Adrenal gland (tissue), 19 donors: ENCODE data around the gene GPR65. TPM values are rescaled to one million over a fixed set of nuclear protein-coding genes. Genes with fewer than 3 reads are reported as not detected.

Experiments used
- DNase-seq, 7 donors: peaks; one replicate each; pipeline ENCODE4 v3.0.0-alpha.2; 2019 to 2020
- H3K27ac ChIP-seq, 5 donors: fragments of 200-600 bp; sonication (generic) in 4 of 5; 1 replicate in 3 of 5; 2 replicates in 2 of 5; pipeline versions ENCODE4 v1.5.1 to v1.8.0; 2016 to 2020; ENCODE audit warnings: mild to moderate bottlenecking in 1 of 5
- H3K27me3 ChIP-seq: fragments of 200-600 bp; 2 replicates; pipeline ENCODE4 v1.8.0; 2021
- H3K36me3 ChIP-seq, 2 donors: fragments of 200-600 bp; replicated peaks in 1 of 2; 1 replicate in 1 of 2; 2 replicates in 1 of 2; pipeline versions ENCODE4 v1.5.1 to v1.8.0; 2018 to 2022
- H3K4me1 ChIP-seq, 2 donors: fragments of 200-600 bp; replicated peaks in 1 of 2; 1 replicate in 1 of 2; 2 replicates in 1 of 2; pipeline versions ENCODE4 v1.5.1 to v1.8.0; 2018 to 2021
- H3K4me3 ChIP-seq, 4 donors: fragments of 200-600 bp; sonication (generic) in 3 of 4; one replicate each; pipeline ENCODE4 v1.5.1; 2016 to 2018
- H3K9me3 ChIP-seq, 3 donors: fragments of 200-600 bp; sonication (generic) in 1 of 3; replicated peaks in 1 of 3; 1 replicate in 2 of 3; 2 replicates in 1 of 3; pipeline versions ENCODE4 v1.5.1 to v1.8.0; 2016 to 2021
- POLR2A ChIP-seq, 2 donors: fragments of 450-650 bp; IDR thresholded peaks; one replicate each; pipeline ENCODE4 v1.6.1; 2017; ENCODE audit warnings: antibody characterized with exemption in 2 of 2, mild to moderate bottlenecking in 2 of 2, moderate library complexity in 1 of 2
- WGBS, 4 donors: extraction: QIAGEN DNeasy Blood & Tissue Kit in 2 of 4; methylation state at CpG; one replicate each; pipeline versions ENCODE4 v1.1.5 to v1.1.7; 2013 to 2017; 5-methylcytosine and 5-hydroxymethylcytosine counted together
- intact Hi-C, 2 donors: fragments of 100-400 bp; cut with DNase I; formaldehyde crosslinking; loops; one replicate each; pipeline versions ENCODE4 v1.14.1 to v1.15.0; 2022 to 2023
- long read RNA-seq, 10 donors: library from polyadenylated mRNA in 3 of 10; unstranded in 2 of 10; stranded (forward) in 1 of 10; transcript quantifications; one replicate each; pipeline ENCODE4 v2.0.0 and lab custom pipeline, GENCODE V29; 2021 to 2026
- polyA plus RNA-seq, 3 donors: library from polyadenylated mRNA; stranded (reverse); fragments of 200-250 nt in 2 of 3; fragments of 350-450 nt in 1 of 3; fragmentation: Illumina TruSeq in 1 of 3; extraction: RNeasy Lipid Tissue Mini Kit (QIAGEN cat#74804) in 1 of 3; gene quantifications; one replicate each; pipeline ENCODE4 v1.2.3, GENCODE V29; 2013 to 2014
- total RNA-seq, 9 donors: library from RNA; depleted of rRNA in 4 of 9; stranded (reverse); fragments of >200 nt in 4 of 9; fragments of 120-200 nt in 1 of 9; fragmentation: NEBNext Ultra II Directional in 1 of 9; extraction: Animal tissue kit (Norgen Biotek cat#: 25700) in 1 of 9; gene quantifications; one replicate each; pipeline versions ENCODE4 v1.1.0 to v1.2.4, GENCODE V29; 2013 to 2023
- TF ChIP-seq, protein P1 (sequence below), 6 experiments: fragments of 450-650 bp in 4 of 6; fragments of 200-600 bp in 2 of 6; sonication (generic) in 1 of 6; IDR thresholded peaks; 1 replicate in 5 of 6; 2 replicates in 1 of 6; pipeline versions ENCODE4 v1.5.1 to v1.8.0; 2016 to 2021; ENCODE audit warnings: antibody characterized with exemption in 6 of 6, mild to moderate bottlenecking in 2 of 6, moderate library complexity in 1 of 6
- donor health status: healthy with polysubstance abuse.
- donor health status: Bipolar disorder and iron deficiency.
- donor health status: DM: yes; HTN: yes; CAD: no.
- donor health status: DM: no; HTN: no; CAD: no.
- donor health status: DM: no; HTN: no; CAD: no.
- donor health status: DM: yes; HTN: yes; CAD: no.

The GPR65 gene, protein sequence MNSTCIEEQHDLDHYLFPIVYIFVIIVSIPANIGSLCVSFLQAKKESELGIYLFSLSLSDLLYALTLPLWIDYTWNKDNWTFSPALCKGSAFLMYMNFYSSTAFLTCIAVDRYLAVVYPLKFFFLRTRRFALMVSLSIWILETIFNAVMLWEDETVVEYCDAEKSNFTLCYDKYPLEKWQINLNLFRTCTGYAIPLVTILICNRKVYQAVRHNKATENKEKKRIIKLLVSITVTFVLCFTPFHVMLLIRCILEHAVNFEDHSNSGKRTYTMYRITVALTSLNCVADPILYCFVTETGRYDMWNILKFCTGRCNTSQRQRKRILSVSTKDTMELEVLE
- total RNA-seq (1 to 10 TPM in 7 of 9 donors, under 1 TPM in 2; 0.18 to 6.1 (median 2.3) TPM), polyA plus RNA-seq (1 to 10 TPM; 1.3 to 1.9 (median 1.4) TPM)
- long read RNA-seq, donor 1 = 0 reads
- long read RNA-seq, donor 2 = 0 reads
- long read RNA-seq, donor 3, full-length matches to known transcripts = 1 of 1 reads
- long read RNA-seq, donor 3, partial matches to known transcripts = 0 of 1 reads
- long read RNA-seq, donor 3, other reads (novel, unspliced or antisense) = 0 of 1 reads
- long read RNA-seq, donor 4, full-length matches to known transcripts = 7 of 8 reads
- long read RNA-seq, donor 4, partial matches to known transcripts = 0 of 8 reads
- long read RNA-seq, donor 4, other reads (novel, unspliced or antisense) = 1 of 8 reads
- long read RNA-seq, donor 5, full-length matches to known transcripts = 5 of 6 reads
- long read RNA-seq, donor 5, partial matches to known transcripts = 0 of 6 reads
- long read RNA-seq, donor 5, other reads (novel, unspliced or antisense) = 1 of 6 reads
- long read RNA-seq, donor 6, full-length matches to known transcripts = 4 of 4 reads
- long read RNA-seq, donor 6, partial matches to known transcripts = 0 of 4 reads
- long read RNA-seq, donor 6, other reads (novel, unspliced or antisense) = 0 of 4 reads
- long read RNA-seq, donor 7 = 0 reads
- long read RNA-seq, donor 8 = 0 reads
- long read RNA-seq, donor 9 = 0 reads
- long read RNA-seq, donor 10 = 0 reads

DNA sequence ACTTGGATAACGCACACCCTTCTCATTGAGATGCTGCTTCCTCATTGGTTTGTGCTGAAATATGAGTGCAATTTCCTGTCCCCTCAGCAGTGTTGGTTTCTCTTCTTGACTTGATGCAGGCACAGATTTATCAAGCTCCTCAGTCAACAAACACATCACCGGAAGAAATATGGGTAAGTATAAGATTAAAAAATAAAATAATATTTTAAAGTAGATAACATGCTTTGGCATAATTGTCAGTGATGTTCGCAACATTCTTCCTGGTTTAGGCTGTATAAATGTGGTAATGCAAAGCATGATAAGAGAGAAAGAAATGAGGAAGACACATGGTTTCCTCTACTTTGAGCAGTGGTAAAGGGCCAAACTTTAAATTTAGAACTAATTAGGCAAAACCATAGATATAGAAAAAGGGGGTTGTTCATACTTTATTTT is at the start of gene GPR65:
GPR65 (plus strand) TSS at position 86 of the 432 bp plus-strand sequence. CDS start 5,713 bp downstream, outside the sequence.
- Histone ChIP-seq H3K4me3 (peak within 1 kb of the TSS in 1 of 4 donors; percentile 44), H3K9me3 (no peaks in the 10 kb centered on the region), H3K27ac (peak within 1 kb of the TSS in 2 of 5 donors; percentile 26 to 83), H3K36me3 (no peaks in the 10 kb centered on the region), H3K4me1 (no peaks in the 10 kb centered on the region), H3K27me3 (no peaks in the 10 kb centered on the region)
- intact Hi-C loops = no loop called here
- 41 to 57% (median 46%) methylated on average over 3 of the region's 3 CpGs for WGBS, 4 donors
- no peak for DNase-seq
- TF ChIP-seq, protein P1, sequence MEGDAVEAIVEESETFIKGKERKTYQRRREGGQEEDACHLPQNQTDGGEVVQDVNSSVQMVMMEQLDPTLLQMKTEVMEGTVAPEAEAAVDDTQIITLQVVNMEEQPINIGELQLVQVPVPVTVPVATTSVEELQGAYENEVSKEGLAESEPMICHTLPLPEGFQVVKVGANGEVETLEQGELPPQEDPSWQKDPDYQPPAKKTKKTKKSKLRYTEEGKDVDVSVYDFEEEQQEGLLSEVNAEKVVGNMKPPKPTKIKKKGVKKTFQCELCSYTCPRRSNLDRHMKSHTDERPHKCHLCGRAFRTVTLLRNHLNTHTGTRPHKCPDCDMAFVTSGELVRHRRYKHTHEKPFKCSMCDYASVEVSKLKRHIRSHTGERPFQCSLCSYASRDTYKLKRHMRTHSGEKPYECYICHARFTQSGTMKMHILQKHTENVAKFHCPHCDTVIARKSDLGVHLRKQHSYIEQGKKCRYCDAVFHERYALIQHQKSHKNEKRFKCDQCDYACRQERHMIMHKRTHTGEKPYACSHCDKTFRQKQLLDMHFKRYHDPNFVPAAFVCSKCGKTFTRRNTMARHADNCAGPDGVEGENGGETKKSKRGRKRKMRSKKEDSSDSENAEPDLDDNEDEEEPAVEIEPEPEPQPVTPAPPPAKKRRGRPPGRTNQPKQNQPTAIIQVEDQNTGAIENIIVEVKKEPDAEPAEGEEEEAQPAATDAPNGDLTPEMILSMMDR (IDR thresholded peaks at IDR 0.05) = no peak

DNA sequence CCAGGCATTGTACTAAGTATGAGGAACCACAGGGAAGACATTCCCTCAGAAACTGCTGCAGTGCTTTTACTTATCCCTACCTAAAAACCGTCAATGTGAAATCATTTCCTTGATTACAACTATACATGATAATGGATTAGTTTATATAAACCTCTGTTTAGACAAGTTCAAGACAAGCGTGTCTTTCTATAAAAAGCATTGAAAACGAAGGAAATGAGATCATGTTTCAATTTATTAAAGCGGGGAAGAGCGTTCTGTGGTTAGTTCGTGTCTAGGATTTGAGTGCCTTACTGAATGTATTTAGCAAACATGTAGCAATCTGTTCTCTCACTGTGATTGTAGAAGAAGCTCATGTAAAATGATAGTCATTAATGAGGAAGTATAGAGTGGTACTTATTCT is 49.4 kb upstream of the GPR65 start:
- peaks cover 0 to 4% of the 10 kb centered on the region in 2 donors for H3K36me3 ChIP-seq

DNA sequence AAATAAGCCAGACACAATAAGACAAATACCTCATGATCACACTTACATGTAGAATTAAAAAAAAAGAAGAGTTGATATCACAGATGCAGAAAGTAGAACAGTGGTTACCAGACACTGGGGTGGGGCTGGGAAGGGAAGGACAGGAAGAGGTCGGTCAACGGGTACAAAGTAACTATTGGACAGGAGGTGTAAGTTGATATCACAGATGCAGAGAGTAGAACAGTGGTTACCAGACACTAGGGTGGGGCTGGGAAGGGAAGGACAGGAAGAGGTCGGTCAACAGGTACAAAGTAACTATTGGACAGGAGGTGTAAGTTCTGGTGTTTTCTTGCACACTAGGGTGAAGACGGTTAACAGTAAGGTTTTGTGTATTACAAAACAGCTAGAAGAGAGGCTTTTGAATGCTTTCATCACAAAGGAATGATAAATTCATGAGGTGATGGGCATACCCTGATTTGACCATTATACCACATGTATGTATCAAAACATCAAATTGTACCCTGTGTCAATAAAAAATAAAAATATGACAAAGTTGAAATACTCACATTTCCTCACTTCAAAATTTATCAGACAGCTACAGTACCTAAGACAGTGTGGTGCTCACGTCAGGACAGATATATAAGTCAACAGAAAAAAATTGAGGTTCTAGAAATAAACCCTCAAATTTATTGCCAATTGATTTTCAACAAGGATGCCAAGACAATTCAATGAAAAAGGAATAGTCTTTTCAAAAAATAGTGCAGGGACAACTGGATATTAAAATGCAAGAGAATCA is 44.7 kb upstream of the GPR65 start:
- H3K36me3 ChIP-seq = peaks cover 0 to 8% of the 10 kb centered on the region in 2 donors
- TF ChIP-seq, protein P1 (IDR thresholded peaks at IDR 0.05) = no peak
- TF ChIP-seq POLR2A (IDR thresholded peaks at IDR 0.05) = no peak
- intact Hi-C loops = no loop called here
- no peaks in the 10 kb centered on the region for H3K9me3 ChIP-seq
- H3K27me3 ChIP-seq = no peaks in the 10 kb centered on the region
- DNase-seq = no peak
- no peaks in the 10 kb centered on the region for H3K4me1 ChIP-seq
- H3K27ac ChIP-seq = no peak overlapping the region
- 88 to 94% (median 92%) methylated on average over 5 of the region's 5 CpGs for WGBS, 4 donors
- no peak overlapping the region for H3K4me3 ChIP-seq

More for the DNA sequence above, 49.4 kb upstream of the GPR65 start:
- Histone ChIP-seq H3K9me3 (no peaks in the 10 kb centered on the region), H3K4me3 (no peak overlapping the region), H3K4me1 (no peaks in the 10 kb centered on the region), H3K27me3 (no peaks in the 10 kb centered on the region), H3K27ac (no peak overlapping the region)
- TF ChIP-seq, protein P1 (IDR thresholded peaks at IDR 0.05) = no peak
- TF ChIP-seq POLR2A (IDR thresholded peaks at IDR 0.05) = no peak
- intact Hi-C loops = no loop called here
- 74 to 86% (median 79%) methylated on average over 6 of the region's 6 CpGs for WGBS, 4 donors
- no peak for DNase-seq
